Neural cell (in vitro differentiated cells): ENCODE data around the gene PRCP. TPM values are rescaled to one million over a fixed set of nuclear protein-coding genes. Genes with fewer than 3 reads are reported as not detected.

ENCODE experiments used
- H2AFZ ChIP-seq: fragments of 200-600, 300-800 bp; sonication (generic), shearing (Covaris generic); 2 replicates; pipeline ENCODE4 v1.6.0; 2014; ENCODE audit warnings: low read depth, mild to moderate bottlenecking, antibody characterized with exemption, low read length, moderate library complexity
- H3F3A ChIP-seq: fragments of 200-600 bp; shearing (Covaris generic); 2 replicates; pipeline ENCODE4 v1.6.1; 2016; ENCODE audit warnings: mild to moderate bottlenecking, moderate library complexity, mixed read lengths, antibody characterized with exemption, low read length; ENCODE audit not compliant: insufficient read depth, poor library complexity, severe bottlenecking
- H3K27ac ChIP-seq: fragments of 200-600, 300-800 bp; sonication (generic), shearing (Covaris generic); 2 replicates; pipeline ENCODE4 v1.5.1; 2014; ENCODE audit warnings: mild to moderate bottlenecking, low read length, moderate library complexity
- H3K27me3 ChIP-seq: fragments of 300-800, 200-600 bp; sonication (generic), shearing (Covaris generic); 2 replicates; pipeline ENCODE4 v1.6.0; 2014; ENCODE audit warnings: mild to moderate bottlenecking, low read depth, low read length, moderate library complexity; ENCODE audit not compliant: insufficient read depth
- H3K36me3 ChIP-seq: fragments of 300-800, 200-600 bp; sonication (generic), shearing (Covaris generic); 2 replicates; pipeline ENCODE4 v1.5.1; 2014; ENCODE audit warnings: mild to moderate bottlenecking, antibody characterized with exemption, low read length, moderate library complexity; ENCODE audit not compliant: insufficient read depth
- H3K4me2 ChIP-seq: fragments of 300-800, 200-600 bp; sonication (generic), shearing (Covaris generic); 2 replicates; pipeline ENCODE4 v1.6.0; 2014; ENCODE audit warnings: mild to moderate bottlenecking, low read length
- H3K4me3 ChIP-seq: fragments of 300-800, 200-600 bp; sonication (generic), shearing (Covaris generic); 2 replicates; pipeline ENCODE4 v1.5.1; 2014; ENCODE audit warnings: mild to moderate bottlenecking, low read length, moderate library complexity
- H3K79me2 ChIP-seq: fragments of 200-600 bp; shearing (Covaris generic); replicated peaks from 2 replicates; pipeline ENCODE4 v1.6.0; 2014; ENCODE audit warnings: mild to moderate bottlenecking, low read length, moderate library complexity; ENCODE audit not compliant: insufficient read depth
- H3K9ac ChIP-seq: fragments of 300-800, 200-600 bp; sonication (generic), shearing (Covaris generic); 2 replicates; pipeline ENCODE4 v1.6.1; 2016; ENCODE audit warnings: mild to moderate bottlenecking, low read length, mixed read lengths
- H3K9me2 ChIP-seq: fragments of 200-600 bp; shearing (Covaris generic); 2 replicates; pipeline ENCODE4 v1.6.1; 2016; ENCODE audit warnings: mild to moderate bottlenecking, low read length, mixed read lengths; ENCODE audit not compliant: insufficient read depth
- H3K9me3 ChIP-seq: fragments of 200-600, 300-800 bp; sonication (generic), shearing (Covaris generic); 2 replicates; pipeline ENCODE4 v1.6.1; 2016; ENCODE audit warnings: mild to moderate bottlenecking, mixed run types, low read length, moderate library complexity, mixed read lengths
- H4K20me1 ChIP-seq: fragments of 200-600 bp; shearing (Covaris generic); 2 replicates; pipeline ENCODE4 v1.6.1; 2016; ENCODE audit warnings: mild to moderate bottlenecking, mixed run types; ENCODE audit not compliant: insufficient read depth
- EP300 ChIP-seq: fragments of 450-650 bp; conservative IDR thresholded peaks from 2 replicates; pipeline ENCODE4 v1.6.1; 2014; ENCODE audit warnings: antibody characterized with exemption, mild to moderate bottlenecking, moderate library complexity; ENCODE audit not compliant: poor library complexity, severe bottlenecking
- EZH2 ChIP-seq: fragments of 200-600, 300-800 bp; shearing (Covaris generic), sonication (generic); IDR thresholded peaks from 2 replicates; pipeline ENCODE4 v1.6.1; 2014; ENCODE audit warnings: antibody characterized with exemption, low read length, borderline replicate concordance, mild to moderate bottlenecking; ENCODE audit not compliant: insufficient read depth, poor library complexity, severe bottlenecking
- MXI1 ChIP-seq: fragments of 450-650 bp; conservative IDR thresholded peaks from 2 replicates; pipeline ENCODE4 v1.6.1; 2014; ENCODE audit warnings: antibody characterized with exemption, mild to moderate bottlenecking; ENCODE audit not compliant: poor library complexity, severe bottlenecking
- POLR2AphosphoS5 ChIP-seq: IDR thresholded peaks from 2 replicates; pipeline ENCODE4 v1.6.1; 2012
- RAD21 ChIP-seq: fragments of 450-650 bp; conservative IDR thresholded peaks from 2 replicates; pipeline ENCODE4 v1.6.1; 2014; ENCODE audit warnings: antibody characterized with exemption, mild to moderate bottlenecking, moderate library complexity
- REST ChIP-seq: IDR thresholded peaks from 2 replicates; pipeline ENCODE4 v1.6.1; 2012; ENCODE audit warnings: borderline replicate concordance
- SMC3 ChIP-seq: fragments of 450-650 bp; conservative IDR thresholded peaks from 2 replicates; pipeline ENCODE4 v1.6.1; 2014; ENCODE audit warnings: antibody characterized with exemption, mild to moderate bottlenecking, moderate library complexity; ENCODE audit not compliant: poor library complexity
- TAF1 ChIP-seq: IDR thresholded peaks from 2 replicates; pipeline ENCODE4 v1.6.1; 2012; ENCODE audit warnings: low read depth
- polyA plus RNA-seq: library from polyadenylated mRNA; depleted of rRNA; stranded (reverse); fragments of >200 nt; gene quantifications from 2 replicates; pipeline ENCODE4 v1.2.3, GENCODE V29; 2014
- TF ChIP-seq, protein P1 (sequence below): fragments of 450-650 bp; IDR thresholded peaks from 2 replicates; pipeline ENCODE4 v1.5.1; 2014; ENCODE audit warnings: antibody characterized with exemption, mild to moderate bottlenecking, moderate library complexity; ENCODE audit not compliant: poor library complexity, severe bottlenecking

PRCP gene
- polyA plus RNA-seq, 1 donor from 2014 or later, result 6.1 TPM

DNA sequence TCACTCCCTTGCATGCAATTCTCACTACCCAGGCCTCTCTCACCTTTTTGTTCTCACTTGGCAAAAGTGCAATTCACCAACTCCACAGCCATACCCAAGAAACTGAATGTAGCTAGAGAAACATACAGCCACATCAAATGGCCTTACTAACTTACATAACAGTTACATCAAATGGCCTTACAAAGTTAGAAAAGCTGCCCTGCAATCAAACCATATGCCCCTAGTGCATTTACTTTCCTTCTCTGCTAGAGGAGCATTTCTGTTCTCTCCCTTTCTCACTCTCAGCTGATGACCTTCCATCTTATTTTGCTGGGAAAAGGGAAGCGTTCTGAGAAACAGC is 10.3 kb downstream of the PRCP start:
- no peaks in the 10 kb centered on the region for H3K36me3 ChIP-seq
- H3K79me2 ChIP-seq, result no peaks in the 10 kb centered on the region
- no peak overlapping the region for H3K4me2 ChIP-seq
- no peaks in the 10 kb centered on the region for H3K9me2 ChIP-seq
- no peaks in the 10 kb centered on the region for H4K20me1 ChIP-seq
- H3K27ac ChIP-seq, result no peak overlapping the region
- TF ChIP-seq EP300 (no peak), RAD21 (no peak), MXI1 (no peak), REST (no peak)
- TF ChIP-seq, protein P1, sequence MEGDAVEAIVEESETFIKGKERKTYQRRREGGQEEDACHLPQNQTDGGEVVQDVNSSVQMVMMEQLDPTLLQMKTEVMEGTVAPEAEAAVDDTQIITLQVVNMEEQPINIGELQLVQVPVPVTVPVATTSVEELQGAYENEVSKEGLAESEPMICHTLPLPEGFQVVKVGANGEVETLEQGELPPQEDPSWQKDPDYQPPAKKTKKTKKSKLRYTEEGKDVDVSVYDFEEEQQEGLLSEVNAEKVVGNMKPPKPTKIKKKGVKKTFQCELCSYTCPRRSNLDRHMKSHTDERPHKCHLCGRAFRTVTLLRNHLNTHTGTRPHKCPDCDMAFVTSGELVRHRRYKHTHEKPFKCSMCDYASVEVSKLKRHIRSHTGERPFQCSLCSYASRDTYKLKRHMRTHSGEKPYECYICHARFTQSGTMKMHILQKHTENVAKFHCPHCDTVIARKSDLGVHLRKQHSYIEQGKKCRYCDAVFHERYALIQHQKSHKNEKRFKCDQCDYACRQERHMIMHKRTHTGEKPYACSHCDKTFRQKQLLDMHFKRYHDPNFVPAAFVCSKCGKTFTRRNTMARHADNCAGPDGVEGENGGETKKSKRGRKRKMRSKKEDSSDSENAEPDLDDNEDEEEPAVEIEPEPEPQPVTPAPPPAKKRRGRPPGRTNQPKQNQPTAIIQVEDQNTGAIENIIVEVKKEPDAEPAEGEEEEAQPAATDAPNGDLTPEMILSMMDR, result no peak
- no peak overlapping the region for H2AFZ ChIP-seq
- H3K9me3 ChIP-seq, result no peaks in the 10 kb centered on the region
- no peak overlapping the region for H3K9ac ChIP-seq
- H3K27me3 ChIP-seq, result no peaks in the 10 kb centered on the region
- H3F3A ChIP-seq, result no peaks in the 10 kb centered on the region
- H3K4me3 ChIP-seq, result no peak overlapping the region

GRCh38 chr11:82889133-82890001 is 10.9 kb downstream of the PRCP start:
- no peak overlapping the region for H3K27ac ChIP-seq
- no peak overlapping the region for H2AFZ ChIP-seq
- H3K9me2 ChIP-seq, result no peaks in the 10 kb centered on the region
- no peaks in the 10 kb centered on the region for H4K20me1 ChIP-seq
- no peaks in the 10 kb centered on the region for H3K27me3 ChIP-seq
- no peak overlapping the region for H3K4me2 ChIP-seq
- no peaks in the 10 kb centered on the region for H3K9me3 ChIP-seq
- no peak for TF ChIP-seq MXI1
- no peak for TF ChIP-seq POLR2AphosphoS5
- TF ChIP-seq TAF1, result no peak
- no peak for TF ChIP-seq REST
- TF ChIP-seq, protein P1, result no peak
- TF ChIP-seq EZH2, result no peak
- TF ChIP-seq SMC3, result no peak
- no peak for TF ChIP-seq RAD21
- TF ChIP-seq EP300, result no peak
- no peaks in the 10 kb centered on the region for H3K79me2 ChIP-seq
- no peak overlapping the region for H3K4me3 ChIP-seq
- H3F3A ChIP-seq, result no peaks in the 10 kb centered on the region
- no peak overlapping the region for H3K9ac ChIP-seq
- H3K36me3 ChIP-seq, result no peaks in the 10 kb centered on the region
